Stimulated activated CD4-positive, alpha-beta T cell treated with anti-CD3 and anti-CD28 coated beads, Interleukin-12 subunit alpha, Interleukin-12 subunit beta, amount 100 ng/mL, for 24 hours (primary cell): ENCODE measurements around the gene AP5S1.
A peak's percentile ranks its signal among the peaks of the same experiment; 100 is the strongest.
"Not testable (repeated sequence)": the region's sequence is repeated elsewhere in the genome, so short reads cannot be mapped to it uniquely, and the experiment has no call there.

ENCODE experiments used
- DNase-seq, 2 experiments: peaks; one replicate each; pipeline ENCODE4 v3.0.0-alpha.2; 2020; ENCODE audit warnings: low read depth in 2 of 2

The AP5S1 gene

GRCh38 chr20:3794168-3794567 lies 26.2 kb upstream of the AP5S1 start:
- not testable (repeated sequence) for DNase-seq

- DNase-seq = no peak
These were observed 25.5 kb upstream of the AP5S1 start for GRCh38 chr20:3794701-3795420.

- peak; percentile 85 to 91 for DNase-seq
These were observed 24.6 kb upstream of the AP5S1 start, which contains the start of gene CDC25B for GRCh38 chr20:3795511-3796468. TSS of gene CDC25B (plus strand) at chr20:3796310. CDS start at chr20:3796532, 222 bp downstream.

GRCh38 chr20:3796477-3797225 lies 23.7 kb upstream of the AP5S1 start:
- DNase-seq = no peak

GRCh38 chr20:3797226-3797545 lies 23.2 kb upstream of the AP5S1 start:
- no peak for DNase-seq

GRCh38 chr20:3797592-3798372 lies 22.6 kb upstream of the AP5S1 start:
- no peak for DNase-seq

- DNase-seq = no peak
These were observed 22.0 kb upstream of the AP5S1 start for GRCh38 chr20:3798373-3798768.

- DNase-seq = no peak
These were observed 21.5 kb upstream of the AP5S1 start for GRCh38 chr20:3798908-3799248.

GRCh38 chr20:3800256-3800877 lies 20.0 kb upstream of the AP5S1 start:
- no peak for DNase-seq

- no peak for DNase-seq
These were observed 19.5 kb upstream of the AP5S1 start for GRCh38 chr20:3800878-3801260.

- no peak for DNase-seq
These were observed 19.0 kb upstream of the AP5S1 start for GRCh38 chr20:3801299-3801698.

GRCh38 chr20:3801846-3802245 lies 18.5 kb upstream of the AP5S1 start:
- DNase-seq = no peak

GRCh38 chr20:3802524-3803239 lies 17.7 kb upstream of the AP5S1 start:
- DNase-seq = no peak

GRCh38 chr20:3803289-3803688 lies 17.1 kb upstream of the AP5S1 start:
- no peak for DNase-seq

GRCh38 chr20:3803854-3804253 lies 16.5 kb upstream of the AP5S1 start:
- no peak for DNase-seq

- no peak for DNase-seq
These were observed 16.0 kb upstream of the AP5S1 start for GRCh38 chr20:3804254-3804751.

GRCh38 chr20:3804781-3805180 lies 15.6 kb upstream of the AP5S1 start:
- no peak for DNase-seq

- no peak for DNase-seq
These were observed 11.8 kb upstream of the AP5S1 start for GRCh38 chr20:3808544-3808943.

- peak; percentile 85 to 89 for DNase-seq
These were observed 8.7 kb upstream of the AP5S1 start for GRCh38 chr20:3811467-3812258.
